K562 treated with DMSO at 1 percent for 48 hours (cell line): ENCODE data around the gene MCCC1. TPM values are rescaled to one million over a fixed set of nuclear protein-coding genes. Genes with fewer than 3 reads are reported as not detected.

Experiments used
- total RNA-seq: library from RNA; unstranded; fragments of 300-600 nt; gene quantifications from 2 replicates; pipeline ENCODE4 v1.2.3, GENCODE V29; 2022; ENCODE audit warnings: low replicate concordance; ENCODE audit errors: extremely low read depth

Gene MCCC1
- not detected in 2 replicates for total RNA-seq

GRCh38 chr3:183099026-183099837 lies at the start of gene MCCC1:
MCCC1 (minus strand) TSS chr3:183099496; CDS start chr3:183099440, 56 bp downstream.

GRCh38 chr3:182980204-182981037 lies 118.9 kb downstream of the MCCC1 start, which contains the start of gene DCUN1D1:
DCUN1D1 (minus strand) TSS chr3:182980538; CDS start chr3:182980489, 49 bp downstream.

Other genes starting within 250 kb of the MCCC1 start
- not detected in 2 replicates for gene DCUN1D1, start 119.0 kb downstream of the MCCC1 start, total RNA-seq
- not detected in 2 replicates for gene LAMP3, start 63.2 kb upstream of the MCCC1 start, total RNA-seq
- gene B3GNT5, start 153.8 kb upstream of the MCCC1 start, total RNA-seq = not detected in 2 replicates